ENCODE results near the gene SSR1.
A peak's percentile ranks its signal among the peaks of the same experiment; 100 is the strongest.
"Not testable (repeated sequence)": the region's sequence is repeated elsewhere in the genome, so short reads cannot be mapped to it uniquely, and the experiment has no call there.

SSR1 gene

GRCh38 chr6:7312616-7313504 is at the start of gene SSR1:
Gene SSR1 (minus strand): TSS chr6:7313199. CDS start chr6:7313120, 79 bp downstream.
- peak within 1 kb of the TSS; percentile 92 for H3K4me3 ChIP-seq (ENCODE audit: control insufficient read depth, low read depth, low read length)
- peak; percentile 82 for DNase-seq (ENCODE audit: low read depth)
- no peak for TF ChIP-seq CTCF (IDR thresholded peaks at IDR 0.05; ENCODE audit: control insufficient read depth, insufficient read depth, low read depth, low read length, missing control alignments)

- not testable (repeated sequence) for H3K4me3 ChIP-seq (ENCODE audit: control insufficient read depth, low read depth, low read length); DNase-seq (ENCODE audit: low read depth)
These were observed 38.9 kb upstream of the SSR1 start for GRCh38 chr6:7351916-7352315.

GRCh38 chr6:7350591-7350990 is 37.6 kb upstream of the SSR1 start:
- DNase-seq (ENCODE audit: low read depth); H3K4me3 ChIP-seq (ENCODE audit: control insufficient read depth, low read depth, low read length): not testable (repeated sequence)

- not testable (repeated sequence) for DNase-seq (ENCODE audit: low read depth); H3K4me3 ChIP-seq (ENCODE audit: control insufficient read depth, low read depth, low read length)
These were observed 34.6 kb upstream of the SSR1 start for GRCh38 chr6:7347551-7347997.

- not testable (repeated sequence) for DNase-seq (ENCODE audit: low read depth); H3K4me3 ChIP-seq (ENCODE audit: control insufficient read depth, low read depth, low read length)
These were observed 31.9 kb upstream of the SSR1 start for GRCh38 chr6:7344773-7345450.

- H3K4me3 ChIP-seq (ENCODE audit: control insufficient read depth, low read depth, low read length), result no peak overlapping the region
- DNase-seq (ENCODE audit: low read depth), result no peak
- TF ChIP-seq CTCF (IDR thresholded peaks at IDR 0.05; ENCODE audit: control insufficient read depth, insufficient read depth, low read depth, low read length, missing control alignments), result no peak
These were observed 30.8 kb upstream of the SSR1 start for GRCh38 chr6:7343546-7344475.

GRCh38 chr6:7341989-7342742 is 29.2 kb upstream of the SSR1 start:
- no peak overlapping the region for H3K4me3 ChIP-seq (ENCODE audit: control insufficient read depth, low read depth, low read length)
- DNase-seq (ENCODE audit: low read depth), result no peak
- TF ChIP-seq CTCF (IDR thresholded peaks at IDR 0.05; ENCODE audit: control insufficient read depth, insufficient read depth, low read depth, low read length, missing control alignments), result no peak

GRCh38 chr6:7341271-7341670 is 28.3 kb upstream of the SSR1 start:
- no peak for TF ChIP-seq CTCF (IDR thresholded peaks at IDR 0.05; ENCODE audit: control insufficient read depth, insufficient read depth, low read depth, low read length, missing control alignments)
- no peak overlapping the region for H3K4me3 ChIP-seq (ENCODE audit: control insufficient read depth, low read depth, low read length)
- DNase-seq (ENCODE audit: low read depth), result no peak

Data from AG09309 (cell line).